Mesendoderm (in vitro differentiated cells): Measurements from ENCODE around the gene MED9.
"Not testable (repeated sequence)": the region's sequence is repeated elsewhere in the genome, so short reads cannot be mapped to it uniquely, and the experiment has no call there.

ENCODE experiments used
- DNase-seq: peaks from one replicate; pipeline ENCODE4 v3.0.0; 2013
- H2AK5ac ChIP-seq: 2 replicates; pipeline ENCODE4 v1.6.1; 2013; ENCODE audit warnings: low read length, inconsistent platforms
- H2BK120ac ChIP-seq: 2 replicates; pipeline ENCODE4 v1.6.1; 2013; ENCODE audit warnings: low read depth, mild to moderate bottlenecking, low read length, moderate library complexity, mixed read lengths
- H2BK15ac ChIP-seq: replicated peaks from 2 replicates; pipeline ENCODE4 v1.6.1; 2013; ENCODE audit warnings: low read depth, mild to moderate bottlenecking, moderate library complexity
- H2BK5ac ChIP-seq: 2 replicates; pipeline ENCODE4 v1.6.1; 2013; ENCODE audit warnings: low read length, inconsistent platforms
- H3K18ac ChIP-seq: 2 replicates; pipeline ENCODE4 v1.6.1; 2013; ENCODE audit warnings: mild to moderate bottlenecking, low read length, mixed read lengths
- H3K23ac ChIP-seq: one replicate; pipeline ENCODE4 v1.6.1; 2013; ENCODE audit warnings: low read length
- H3K27ac ChIP-seq: 2 replicates; pipeline ENCODE4 v1.5.1; 2013; ENCODE audit warnings: low read depth, mild to moderate bottlenecking, inconsistent platforms, low read length, moderate library complexity
- H3K27me3 ChIP-seq: 2 replicates; pipeline ENCODE4 v1.6.1; 2013; ENCODE audit warnings: low read length, control low read depth, mild to moderate bottlenecking, inconsistent platforms; ENCODE audit not compliant: insufficient read depth, poor library complexity
- H3K36me3 ChIP-seq: 2 replicates; pipeline ENCODE4 v1.6.1; 2013; ENCODE audit warnings: low read length, inconsistent platforms; ENCODE audit not compliant: control insufficient read depth, insufficient read depth
- H3K4ac ChIP-seq: one replicate; pipeline ENCODE4 v1.6.1; 2013; ENCODE audit warnings: low read depth, mild to moderate bottlenecking, low read length, moderate library complexity
- H3K4me1 ChIP-seq: 2 replicates; pipeline ENCODE4 v1.6.1; 2013; ENCODE audit warnings: low read depth, low read length, inconsistent platforms; ENCODE audit not compliant: control insufficient read depth
- H3K4me2 ChIP-seq: 2 replicates; pipeline ENCODE4 v1.6.1; 2013; ENCODE audit warnings: low read length
- H3K4me3 ChIP-seq: 2 replicates; pipeline ENCODE4 v1.5.1; 2013; ENCODE audit warnings: mild to moderate bottlenecking, low read length
- H3K56ac ChIP-seq: one replicate; pipeline ENCODE4 v1.6.1; 2013; ENCODE audit warnings: low read length
- H3K79me1 ChIP-seq: 2 replicates; pipeline ENCODE4 v1.6.1; 2013; ENCODE audit warnings: low read length, inconsistent platforms
- H3K79me2 ChIP-seq: 2 replicates; pipeline ENCODE4 v1.6.1; 2013; ENCODE audit warnings: mild to moderate bottlenecking, low read length; ENCODE audit not compliant: control insufficient read depth, insufficient read depth
- H3K9ac ChIP-seq: 2 replicates; pipeline ENCODE4 v1.6.1; 2013; ENCODE audit warnings: low read length, inconsistent platforms
- H4K5ac ChIP-seq: one replicate; pipeline ENCODE4 v1.6.1; 2013; ENCODE audit warnings: low read length
- H4K8ac ChIP-seq: one replicate; pipeline ENCODE4 v1.6.1; 2013; ENCODE audit warnings: low read depth, mild to moderate bottlenecking, control low read depth, low read length, moderate library complexity
- WGBS: extraction: QIAGEN DNeasy Blood & Tissue Kit; methylation state at CpG from one replicate; pipeline ENCODE4 v1.1.7; 2013; ENCODE audit warnings: low lambda C conversion rate, missing lambda C conversion rate; ENCODE audit not compliant: insufficient coverage; ENCODE audit errors: extremely low coverage; 5-methylcytosine and 5-hydroxymethylcytosine counted together

MED9 gene

DNA sequence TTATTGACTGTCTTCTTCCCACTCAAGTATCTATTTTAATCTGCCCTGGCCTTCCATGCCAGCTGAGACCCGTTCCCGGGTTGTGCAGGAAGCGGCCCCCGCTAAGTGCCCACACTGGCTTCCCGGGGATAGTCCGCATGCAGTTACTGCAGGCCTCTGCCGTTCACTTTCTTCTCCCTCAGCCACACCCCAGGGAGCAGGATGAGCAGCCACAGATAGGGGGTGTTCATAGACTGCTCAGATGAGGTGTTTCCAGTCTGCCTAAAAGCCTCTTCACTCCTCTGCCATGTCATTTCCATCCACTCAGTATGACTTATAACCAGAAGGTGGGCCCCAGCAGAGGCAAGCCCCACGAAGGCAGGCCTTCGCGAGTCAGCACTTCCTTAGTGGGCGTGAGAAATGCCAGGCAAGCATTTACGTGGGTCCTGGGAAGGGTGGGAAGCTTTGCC is 7.7 kb downstream of the MED9 start:
- H3K79me2 ChIP-seq = peaks cover 20% of the 10 kb centered on the region
- H4K8ac ChIP-seq = no peak overlapping the region
- H3K36me3 ChIP-seq = peaks cover 3% of the 10 kb centered on the region
- H3K23ac ChIP-seq = no peak overlapping the region
- no CpG with 5 or more reads among the region's 12 CpGs for WGBS
- no peak overlapping the region for H3K27ac ChIP-seq
- H2BK5ac ChIP-seq = no peak overlapping the region
- H3K18ac ChIP-seq = no peak overlapping the region
- H3K9ac ChIP-seq = no peak overlapping the region
- no peak for DNase-seq
- no peaks in the 10 kb centered on the region for H3K27me3 ChIP-seq
- no peak overlapping the region for H2BK120ac ChIP-seq
- no peak overlapping the region for H3K4me3 ChIP-seq
- H3K4me1 ChIP-seq = no peaks in the 10 kb centered on the region
- no peak overlapping the region for H3K4me2 ChIP-seq
- H3K79me1 ChIP-seq = peaks cover 21% of the 10 kb centered on the region
- no peak overlapping the region for H3K4ac ChIP-seq
- H2AK5ac ChIP-seq = no peak overlapping the region
- H2BK15ac ChIP-seq = no peak overlapping the region
- no peak overlapping the region for H3K56ac ChIP-seq
- H4K5ac ChIP-seq = no peak overlapping the region

- H3K9ac ChIP-seq = no peak overlapping the region
- no peak overlapping the region for H3K4me2 ChIP-seq
- H2AK5ac ChIP-seq = no peak overlapping the region
- H2BK120ac ChIP-seq = no peak overlapping the region
- no peak overlapping the region for H3K56ac ChIP-seq
- H3K79me1 ChIP-seq = peaks cover 21% of the 10 kb centered on the region
- DNase-seq = no peak
- H4K5ac ChIP-seq = no peak overlapping the region
- no peak overlapping the region for H3K4me3 ChIP-seq
- H3K4ac ChIP-seq = no peak overlapping the region
- no peak overlapping the region for H3K18ac ChIP-seq
- H2BK5ac ChIP-seq = no peak overlapping the region
- peaks cover 20% of the 10 kb centered on the region for H3K79me2 ChIP-seq
- no peaks in the 10 kb centered on the region for H3K4me1 ChIP-seq
- no peak overlapping the region for H4K8ac ChIP-seq
- WGBS = no CpG with 5 or more reads among the region's 6 CpGs
- H3K27me3 ChIP-seq = no peaks in the 10 kb centered on the region
- no peak overlapping the region for H3K23ac ChIP-seq
- H2BK15ac ChIP-seq = no peak overlapping the region
- peaks cover 3% of the 10 kb centered on the region for H3K36me3 ChIP-seq
- H3K27ac ChIP-seq = no peak overlapping the region
Observed at GRCh38 chr17:17485420-17485819, 8.6 kb downstream of the MED9 start.

GRCh38 chr17:17486416-17486815 is 9.6 kb downstream of the MED9 start:
- H3K4me3 ChIP-seq, H2BK15ac ChIP-seq, H4K8ac ChIP-seq, H3K18ac ChIP-seq, H2BK5ac ChIP-seq, H3K4me2 ChIP-seq, H3K36me3 ChIP-seq, H3K9ac ChIP-seq, H2BK120ac ChIP-seq, H3K4me1 ChIP-seq, H2AK5ac ChIP-seq, H4K5ac ChIP-seq, H3K4ac ChIP-seq, H3K27ac ChIP-seq, H3K23ac ChIP-seq, H3K27me3 ChIP-seq, H3K56ac ChIP-seq, DNase-seq: not testable (repeated sequence)
- H3K79me1 ChIP-seq = peaks cover 17% of the 10 kb centered on the region
- no CpG with 5 or more reads among the region's 23 CpGs for WGBS
- H3K79me2 ChIP-seq = peaks cover 13% of the 10 kb centered on the region

DNA sequence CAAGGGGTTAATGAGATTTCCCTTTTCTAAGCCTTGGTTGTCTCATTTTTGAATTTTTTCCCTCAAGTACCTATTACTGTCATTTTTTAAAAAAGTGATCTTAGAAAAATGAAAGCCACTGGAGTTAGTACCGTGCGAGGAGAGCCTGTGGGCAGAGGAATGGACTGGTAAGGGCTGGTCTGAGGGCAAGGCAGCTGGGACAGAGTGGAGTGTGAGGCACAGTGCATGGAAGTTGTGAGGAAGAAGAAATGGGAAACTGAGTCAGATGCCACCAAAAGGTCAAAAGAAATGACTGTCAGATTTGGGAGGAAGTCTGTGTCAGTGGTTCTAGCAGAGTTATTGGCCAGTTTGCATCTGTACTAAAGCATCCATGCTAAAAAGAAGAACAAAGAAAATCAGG is 11.2 kb downstream of the MED9 start:
- H3K4me3 ChIP-seq = no peak overlapping the region
- H3K79me2 ChIP-seq = peaks cover 6% of the 10 kb centered on the region
- peaks cover 11% of the 10 kb centered on the region for H3K79me1 ChIP-seq
- no peak overlapping the region for H2BK15ac ChIP-seq
- peaks cover 2% of the 10 kb centered on the region for H3K36me3 ChIP-seq
- H3K27me3 ChIP-seq = no peaks in the 10 kb centered on the region
- no peak overlapping the region for H2BK120ac ChIP-seq
- no peak overlapping the region for H3K56ac ChIP-seq
- no peak for DNase-seq
- no peak overlapping the region for H2BK5ac ChIP-seq
- no peak overlapping the region for H2AK5ac ChIP-seq
- H3K4me1 ChIP-seq = no peaks in the 10 kb centered on the region
- H3K9ac ChIP-seq = no peak overlapping the region
- no peak overlapping the region for H3K4me2 ChIP-seq
- no peak overlapping the region for H3K23ac ChIP-seq
- H3K27ac ChIP-seq = no peak overlapping the region
- no peak overlapping the region for H4K8ac ChIP-seq
- WGBS = no CpG with 5 or more reads among the region's 2 CpGs
- no peak overlapping the region for H4K5ac ChIP-seq
- no peak overlapping the region for H3K18ac ChIP-seq
- H3K4ac ChIP-seq = no peak overlapping the region

GRCh38 chr17:17491031-17491471 is 14.3 kb downstream of the MED9 start:
- H3K18ac ChIP-seq = no peak overlapping the region
- H3K56ac ChIP-seq = no peak overlapping the region
- no peak overlapping the region for H3K4me3 ChIP-seq
- H2AK5ac ChIP-seq = no peak overlapping the region
- H4K5ac ChIP-seq = no peak overlapping the region
- no CpG with 5 or more reads among the region's 10 CpGs for WGBS
- no peak overlapping the region for H3K9ac ChIP-seq
- H3K4me1 ChIP-seq = peaks cover 2% of the 10 kb centered on the region
- no peak overlapping the region for H3K4me2 ChIP-seq
- H3K27ac ChIP-seq = no peak overlapping the region
- H2BK120ac ChIP-seq = no peak overlapping the region
- peaks cover 2% of the 10 kb centered on the region for H3K79me1 ChIP-seq
- H3K4ac ChIP-seq = no peak overlapping the region
- no peak overlapping the region for H3K23ac ChIP-seq
- no peak overlapping the region for H2BK15ac ChIP-seq
- no peak overlapping the region for H4K8ac ChIP-seq
- no peaks in the 10 kb centered on the region for H3K79me2 ChIP-seq
- H3K36me3 ChIP-seq = peaks cover 2% of the 10 kb centered on the region
- no peak overlapping the region for H2BK5ac ChIP-seq
- DNase-seq = no peak
- H3K27me3 ChIP-seq = no peaks in the 10 kb centered on the region

GRCh38 chr17:17491546-17491988 is 14.8 kb downstream of the MED9 start:
- Histone ChIP-seq H4K5ac (no peak overlapping the region), H2BK120ac (no peak overlapping the region), H3K56ac (no peak overlapping the region), H4K8ac (no peak overlapping the region), H2BK5ac (no peak overlapping the region), H3K4me2 (no peak overlapping the region), H3K36me3 (peaks cover 2% of the 10 kb centered on the region), H2AK5ac (no peak overlapping the region), H3K4me1 (peaks cover 2% of the 10 kb centered on the region), H3K9ac (no peak overlapping the region), H3K23ac (no peak overlapping the region), H3K18ac (no peak overlapping the region), H3K27ac (no peak overlapping the region), H2BK15ac (no peak overlapping the region), H3K79me1 (peaks cover 2% of the 10 kb centered on the region), H3K79me2 (no peaks in the 10 kb centered on the region), H3K4ac (no peak overlapping the region), H3K4me3 (no peak overlapping the region), H3K27me3 (no peaks in the 10 kb centered on the region)
- WGBS = no CpG with 5 or more reads among the region's 17 CpGs
- DNase-seq = no peak
